Mesenchymal stem cell (in vitro differentiated cells and primary cell): Measurements from ENCODE around the gene RPL19.

Experiments used
- DNase-seq: peaks from one replicate; pipeline ENCODE4 v3.0.0-alpha.2; 2013
- H2AFZ ChIP-seq: one replicate; pipeline ENCODE4 v1.6.1; 2013; ENCODE audit warnings: low read depth, mild to moderate bottlenecking, control low read depth, inconsistent platforms, low read length, moderate library complexity
- H2AK5ac ChIP-seq: 2 replicates; pipeline ENCODE4 v1.6.1; 2013; ENCODE audit warnings: low read length, moderate library complexity, mild to moderate bottlenecking, inconsistent platforms; ENCODE audit not compliant: severe bottlenecking
- H2BK120ac ChIP-seq: one replicate; pipeline ENCODE4 v1.6.1; 2013; ENCODE audit warnings: low read depth, mild to moderate bottlenecking, inconsistent platforms, low read length, moderate library complexity
- H2BK12ac ChIP-seq, 2 experiments: one replicate each; pipeline ENCODE4 v1.6.1; 2013; ENCODE audit warnings: inconsistent platforms in 2 of 2, low read length in 2 of 2, mild to moderate bottlenecking in 2 of 2, moderate library complexity in 2 of 2, control low read depth in 1 of 2
- H2BK15ac ChIP-seq: one replicate; pipeline ENCODE4 v1.6.1; 2013; ENCODE audit warnings: mild to moderate bottlenecking, low read depth, inconsistent platforms; ENCODE audit not compliant: poor library complexity, severe bottlenecking
- H2BK5ac ChIP-seq: 2 replicates; pipeline ENCODE4 v1.6.1; 2013; ENCODE audit warnings: low read depth, mild to moderate bottlenecking, low read length, control low read depth, inconsistent platforms; ENCODE audit not compliant: poor library complexity, severe bottlenecking
- H3K14ac ChIP-seq, 2 experiments: one replicate each; pipeline ENCODE4 v1.6.1; 2013; ENCODE audit warnings: inconsistent platforms in 2 of 2, low read length in 2 of 2, control low read depth in 1 of 2, mild to moderate bottlenecking in 1 of 2, moderate library complexity in 1 of 2
- H3K18ac ChIP-seq, 2 experiments: one replicate each; pipeline ENCODE4 v1.6.1; 2013; ENCODE audit warnings: inconsistent platforms in 2 of 2, low read length in 2 of 2, control low read depth in 1 of 2, low read depth in 1 of 2, mild to moderate bottlenecking in 1 of 2
- H3K23ac ChIP-seq, 2 experiments: one replicate each; pipeline ENCODE4 v1.6.1; 2013; ENCODE audit warnings: inconsistent platforms in 2 of 2, low read length in 2 of 2, mild to moderate bottlenecking in 2 of 2, moderate library complexity in 2 of 2, control low read depth in 1 of 2
- H3K27ac ChIP-seq: 2 replicates; pipeline ENCODE4 v1.5.1; 2013; ENCODE audit warnings: mild to moderate bottlenecking, moderate library complexity, low read length, control low read depth, inconsistent platforms; ENCODE audit not compliant: poor library complexity, severe bottlenecking
- H3K27me3 ChIP-seq, 2 experiments: 2 replicates each; pipeline versions ENCODE4 v1.6.1 to v1.7.0; 2013; ENCODE audit warnings: low read length in 2 of 2, mild to moderate bottlenecking in 2 of 2, moderate library complexity in 2 of 2, control low read depth in 1 of 2, inconsistent platforms in 1 of 2; ENCODE audit not compliant: control insufficient read depth in 1 of 2, insufficient read depth in 1 of 2
- H3K36me3 ChIP-seq, 2 experiments: 2 replicates each; pipeline versions ENCODE4 v1.6.1 to v1.7.0; 2013; ENCODE audit warnings: low read length in 2 of 2, control low read depth in 1 of 2, inconsistent platforms in 1 of 2, low read depth in 1 of 2, mild to moderate bottlenecking in 1 of 2; ENCODE audit not compliant: insufficient read depth in 2 of 2, control insufficient read depth in 1 of 2
- H3K4ac ChIP-seq, 2 experiments: one replicate each; pipeline ENCODE4 v1.6.1; 2013; ENCODE audit warnings: inconsistent platforms in 2 of 2, low read length in 2 of 2, mild to moderate bottlenecking in 2 of 2, moderate library complexity in 2 of 2, control low read depth in 1 of 2, low read depth in 1 of 2
- H3K4me1 ChIP-seq: 2 replicates; pipeline ENCODE4 v1.6.1; 2013; ENCODE audit warnings: low read depth, low read length, control low read depth; ENCODE audit not compliant: control insufficient read depth, insufficient read depth
- H3K4me2 ChIP-seq: 2 replicates; pipeline ENCODE4 v1.6.1; 2013; ENCODE audit warnings: low read length, mild to moderate bottlenecking, inconsistent platforms; ENCODE audit not compliant: poor library complexity, severe bottlenecking
- H3K4me3 ChIP-seq, 2 experiments: 2 replicates each; pipeline versions ENCODE4 v1.5.1 to v1.7.0; 2013; ENCODE audit warnings: low read length in 2 of 2, mild to moderate bottlenecking in 2 of 2, control low read depth in 1 of 2, low read depth in 1 of 2; ENCODE audit not compliant: insufficient read depth in 1 of 2
- H3K79me1 ChIP-seq: replicated peaks from 2 replicates; pipeline ENCODE4 v1.6.1; 2013; ENCODE audit warnings: mild to moderate bottlenecking, control low read depth, low read length, inconsistent platforms; ENCODE audit not compliant: poor library complexity, severe bottlenecking
- H3K9ac ChIP-seq: 2 replicates; pipeline ENCODE4 v1.7.0; 2013; ENCODE audit warnings: mild to moderate bottlenecking, low read length, moderate library complexity
- H3K9me3 ChIP-seq: 2 replicates; pipeline ENCODE4 v1.7.0; 2013; ENCODE audit warnings: mild to moderate bottlenecking, low read length; ENCODE audit not compliant: control insufficient read depth
- H4K8ac ChIP-seq: one replicate; pipeline ENCODE4 v1.6.1; 2013; ENCODE audit warnings: inconsistent platforms, mild to moderate bottlenecking, low read length, moderate library complexity
- H4K91ac ChIP-seq: one replicate; pipeline ENCODE4 v1.6.1; 2013; ENCODE audit warnings: mild to moderate bottlenecking, low read length, inconsistent platforms
- WGBS: methylation state at CpG from one replicate; pipeline ENCODE4 v1.1.7; 2013; ENCODE audit warnings: mixed read lengths; 5-methylcytosine and 5-hydroxymethylcytosine counted together

Gene RPL19

GRCh38 chr17:39169101-39169500 is 31.0 kb upstream of the RPL19 start:
- Histone ChIP-seq H3K4me1 (peaks cover 7% of the 10 kb centered on the region), H2BK15ac (no peak overlapping the region), H3K79me1 (no peaks in the 10 kb centered on the region), H2AFZ (no peak overlapping the region), H3K27ac (no peak overlapping the region), H4K91ac (no peak overlapping the region), H4K8ac (no peak overlapping the region), H3K4me3 (no peak overlapping the region), H3K27me3 (peaks cover 24 to 52% of the 10 kb centered on the region in 2 experiments), H3K4me2 (no peak overlapping the region), H3K14ac (no peak overlapping the region), H2BK12ac (no peak overlapping the region), H2BK120ac (no peak overlapping the region), H2BK5ac (no peak overlapping the region), H3K9me3 (no peaks in the 10 kb centered on the region), H3K36me3 (peaks cover 0 to under 1% of the 10 kb centered on the region in 2 experiments), H3K4ac (no peak overlapping the region), H3K23ac (no peak overlapping the region), H3K9ac (no peak overlapping the region), H2AK5ac (no peak overlapping the region), H3K18ac (no peak overlapping the region)
- no peak for DNase-seq
- WGBS: 94% methylated on average over 14 of the region's 14 CpGs

GRCh38 chr17:39169518-39169917 is 30.6 kb upstream of the RPL19 start:
- Histone ChIP-seq H3K4ac (no peak overlapping the region), H2BK5ac (no peak overlapping the region), H2BK12ac (no peak overlapping the region), H2BK120ac (no peak overlapping the region), H3K9me3 (no peaks in the 10 kb centered on the region), H2AK5ac (no peak overlapping the region), H3K79me1 (no peaks in the 10 kb centered on the region), H3K27me3 (peaks cover 24 to 52% of the 10 kb centered on the region in 2 experiments), H2AFZ (no peak overlapping the region), H3K18ac (no peak overlapping the region), H2BK15ac (no peak overlapping the region), H3K36me3 (peaks cover 0 to 4% of the 10 kb centered on the region in 2 experiments), H3K4me3 (no peak overlapping the region), H4K91ac (no peak overlapping the region), H4K8ac (no peak overlapping the region), H3K4me2 (no peak overlapping the region), H3K14ac (no peak overlapping the region), H3K27ac (no peak overlapping the region), H3K23ac (no peak overlapping the region), H3K4me1 (peaks cover 7% of the 10 kb centered on the region), H3K9ac (no peak overlapping the region)
- 92% methylated on average over 2 of the region's 3 CpGs for WGBS
- no peak for DNase-seq

- no peak overlapping the region for H2BK12ac ChIP-seq
- H3K14ac ChIP-seq: no peak overlapping the region
- no peak overlapping the region for H3K18ac ChIP-seq
- H3K79me1 ChIP-seq: no peaks in the 10 kb centered on the region
- no peak overlapping the region for H2AK5ac ChIP-seq
- no peak overlapping the region for H4K91ac ChIP-seq
- no peak overlapping the region for H3K4ac ChIP-seq
- no peak overlapping the region for H2BK5ac ChIP-seq
- H3K23ac ChIP-seq: no peak overlapping the region
- H3K4me1 ChIP-seq: peaks cover 5% of the 10 kb centered on the region
- no peak overlapping the region for H4K8ac ChIP-seq
- WGBS: 95% methylated on average over 4 of the region's 4 CpGs
- H3K9me3 ChIP-seq: no peaks in the 10 kb centered on the region
- H2BK15ac ChIP-seq: no peak overlapping the region
- no peak overlapping the region for H2AFZ ChIP-seq
- H3K36me3 ChIP-seq: peaks cover under 1 to 10% of the 10 kb centered on the region in 2 experiments
- no peak for DNase-seq
- H3K4me2 ChIP-seq: no peak overlapping the region
- H2BK120ac ChIP-seq: no peak overlapping the region
- H3K27me3 ChIP-seq: peaks cover 21 to 48% of the 10 kb centered on the region in 2 experiments
- no peak overlapping the region for H3K27ac ChIP-seq
- no peak overlapping the region for H3K9ac ChIP-seq
- no peak overlapping the region for H3K4me3 ChIP-seq
Observed at GRCh38 chr17:39170109-39170508, 30.0 kb upstream of the RPL19 start.

GRCh38 chr17:39170558-39170957 is 29.5 kb upstream of the RPL19 start:
- H3K4me2 ChIP-seq: no peak overlapping the region
- H3K18ac ChIP-seq: no peak overlapping the region
- peaks cover 4% of the 10 kb centered on the region for H3K4me1 ChIP-seq
- H2BK5ac ChIP-seq: no peak overlapping the region
- no peak overlapping the region for H3K4me3 ChIP-seq
- no peak overlapping the region for H2BK12ac ChIP-seq
- H3K23ac ChIP-seq: no peak overlapping the region
- H3K9ac ChIP-seq: no peak overlapping the region
- no peaks in the 10 kb centered on the region for H3K79me1 ChIP-seq
- H4K8ac ChIP-seq: no peak overlapping the region
- peaks cover 5 to 15% of the 10 kb centered on the region in 2 experiments for H3K36me3 ChIP-seq
- no peak overlapping the region for H2AK5ac ChIP-seq
- 79% methylated on average over 4 of the region's 6 CpGs for WGBS
- no peak overlapping the region for H3K14ac ChIP-seq
- H3K9me3 ChIP-seq: no peaks in the 10 kb centered on the region
- H3K27ac ChIP-seq: no peak overlapping the region
- H3K4ac ChIP-seq: no peak overlapping the region
- peaks cover 16 to 43% of the 10 kb centered on the region in 2 experiments for H3K27me3 ChIP-seq
- H2BK120ac ChIP-seq: no peak overlapping the region
- no peak overlapping the region for H4K91ac ChIP-seq
- DNase-seq: no peak
- no peak overlapping the region for H2BK15ac ChIP-seq
- no peak overlapping the region for H2AFZ ChIP-seq
